SK-N-SH (cell line): ENCODE data around the gene FAM168A. TPM values are rescaled to one million over a fixed set of nuclear protein-coding genes. Genes with fewer than 3 reads are reported as not detected.

Source experiments
- CTCF ChIA-PET: fragments of 300-600, 350-600 bp; formaldehyde crosslinking; extraction: SDS; loops from one replicate; lab custom pipeline; 2021; lab: Yijun Ruan, JAX
- POLR2A ChIA-PET: fragments of 350-600 bp; sonication (Branson Sonifier 250); formaldehyde crosslinking; extraction: SDS; loops from one replicate; lab custom pipeline; 2020; ENCODE audit warnings: antibody characterized with exemption, inconsistent platforms; lab: Yijun Ruan, JAX
- DNase-seq: peaks from one replicate; pipeline ENCODE4 v3.0.0; 2012
- H2AFZ ChIP-seq: fragments of 200-600 bp; sonication (generic); 2 replicates; pipeline ENCODE4 v1.8.1; 2016; ENCODE audit warnings: antibody characterized with exemption, mild to moderate bottlenecking, low read depth
- H3F3A ChIP-seq: fragments of 200-600 bp; sonication (generic); replicated peaks from 2 replicates; pipeline ENCODE3; 2016; ENCODE audit warnings: antibody characterized with exemption, mild to moderate bottlenecking; ENCODE audit not compliant: insufficient read depth
- H3K27ac ChIP-seq, 2 experiments: fragments of 200-500 bp in 1 of 2; fragments of 200-600 bp in 1 of 2; sonication (Bioruptor generic) in 1 of 2; sonication (generic), shearing (Covaris generic) in 1 of 2; 2 replicates each; pipeline versions ENCODE4 v1.5.1 to v1.6.1; 2014 to 2016; ENCODE audit warnings: low read depth in 2 of 2, inconsistent platforms in 1 of 2, low read length in 1 of 2, mild to moderate bottlenecking in 1 of 2, mixed read lengths in 1 of 2
- H3K27me3 ChIP-seq: fragments of 200-600 bp; sonication (generic), shearing (Covaris generic); 2 replicates; pipeline ENCODE4 v1.6.1; 2016; ENCODE audit warnings: mixed run types; ENCODE audit not compliant: insufficient read depth
- H3K36me3 ChIP-seq, 2 experiments: fragments of 200-500 bp in 1 of 2; fragments of 200-600 bp in 1 of 2; sonication (Bioruptor generic) in 1 of 2; sonication (generic) in 1 of 2; replicated peaks in 1 of 2; 2 replicates each; pipeline versions ENCODE3 to v1.5.1; 2014 to 2016; ENCODE audit warnings: low read length in 1 of 2, mild to moderate bottlenecking in 1 of 2; ENCODE audit not compliant: insufficient read depth in 2 of 2, control insufficient read depth in 1 of 2
- H3K4me1 ChIP-seq, 2 experiments: fragments of 200-500 bp in 1 of 2; fragments of 200-600 bp in 1 of 2; sonication (Bioruptor generic) in 1 of 2; sonication (generic), shearing (Covaris generic) in 1 of 2; 2 replicates each; pipeline versions ENCODE4 v1.5.1 to v1.6.1; 2014 to 2016; ENCODE audit warnings: low read depth in 1 of 2, low read length in 1 of 2, mixed run types in 1 of 2; ENCODE audit not compliant: insufficient read depth in 2 of 2, control insufficient read depth in 1 of 2
- H3K4me2 ChIP-seq: fragments of 200-600 bp; sonication (generic), shearing (Covaris generic); 2 replicates; pipeline ENCODE4 v1.6.1; 2017; ENCODE audit warnings: mixed run types
- H3K4me3 ChIP-seq, 2 experiments: fragments of 200-500 bp in 1 of 2; fragments of 200-600 bp in 1 of 2; sonication (Bioruptor generic) in 1 of 2; sonication (generic), shearing (Covaris generic) in 1 of 2; 2 replicates each; pipeline versions ENCODE4 v1.5.1 to v1.8.1; 2014 to 2016; ENCODE audit warnings: low read depth in 2 of 2, inconsistent platforms in 1 of 2, low read length in 1 of 2, mild to moderate bottlenecking in 1 of 2, mixed read lengths in 1 of 2, moderate library complexity in 1 of 2
- H3K79me2 ChIP-seq: fragments of 200-600 bp; sonication (generic); 2 replicates; pipeline ENCODE4 v1.8.1; 2017; ENCODE audit warnings: mild to moderate bottlenecking; ENCODE audit not compliant: insufficient read depth
- H3K9ac ChIP-seq: fragments of 200-600 bp; sonication (generic); 2 replicates; pipeline ENCODE4 v1.6.1; 2017; ENCODE audit warnings: mixed run types
- H3K9me2 ChIP-seq: fragments of 200-600 bp; sonication (generic); 2 replicates; pipeline ENCODE4 v1.6.1; 2017; ENCODE audit warnings: mixed run types
- H3K9me3 ChIP-seq: fragments of 200-600 bp; sonication (generic); 2 replicates; pipeline ENCODE4 v1.6.1; 2017; ENCODE audit warnings: mixed run types, mild to moderate bottlenecking, moderate library complexity
- H4K20me1 ChIP-seq: fragments of 200-600 bp; sonication (generic); 2 replicates; pipeline ENCODE4 v1.6.1; 2017; ENCODE audit warnings: mild to moderate bottlenecking, mixed run types; ENCODE audit not compliant: insufficient read depth
- CTCF ChIP-seq: fragments of 200-600 bp; sonication (generic); IDR thresholded peaks from 2 replicates; pipeline ENCODE4 v1.6.1; 2017; ENCODE audit warnings: antibody characterized with exemption, mild to moderate bottlenecking, moderate library complexity
- EP300 ChIP-seq, 2 experiments: IDR thresholded peaks; 2 replicates each; pipeline versions ENCODE4 v1.4.0 to v1.6.1; 2012; ENCODE audit warnings: borderline replicate concordance in 1 of 2, low read depth in 1 of 2, low read length in 1 of 2
- FOXM1 ChIP-seq: IDR thresholded peaks from 2 replicates; pipeline ENCODE4 v1.4.0; 2012; ENCODE audit warnings: low read depth, mild to moderate bottlenecking
- GABPA ChIP-seq: IDR thresholded peaks from 2 replicates; pipeline ENCODE4 v1.4.0; 2012; ENCODE audit warnings: low read depth, mild to moderate bottlenecking
- MXI1 ChIP-seq: IDR thresholded peaks from 2 replicates; pipeline ENCODE4 v1.6.1; 2012; ENCODE audit warnings: mild to moderate bottlenecking, low read depth, low read length, improper control_type of control experiment
- NFIC ChIP-seq: IDR thresholded peaks from 2 replicates; pipeline ENCODE4 v1.4.0; 2012; ENCODE audit warnings: borderline replicate concordance
- RCOR1 ChIP-seq: fragments of 150-350 bp; IDR thresholded peaks from 2 replicates; pipeline ENCODE4 v1.6.1; 2017; ENCODE audit warnings: antibody characterized with exemption, low read length
- REST ChIP-seq: IDR thresholded peaks from 2 replicates; pipeline ENCODE4 v1.6.1; 2012; ENCODE audit warnings: mild to moderate bottlenecking, low read depth, low read length, moderate library complexity
- YY1 ChIP-seq: IDR thresholded peaks from 2 replicates; pipeline ENCODE4 v1.4.0; 2012; ENCODE audit warnings: low read depth, mild to moderate bottlenecking
- WGBS: methylation state at CpG from one replicate; pipeline ENCODE4 v1.1.6; 2017; ENCODE audit warnings: low lambda C conversion rate; 5-methylcytosine and 5-hydroxymethylcytosine counted together
- polyA plus RNA-seq, 3 experiments: library from polyadenylated mRNA; depleted of rRNA; stranded (reverse); fragments of >200 nt; gene quantifications; 2 replicates each; pipeline ENCODE4 v1.2.3, GENCODE V29; 2012
- TF ChIP-seq, protein P1 (sequence below): fragments of 150-350 bp; IDR thresholded peaks from 2 replicates; pipeline ENCODE4 v1.6.1; 2017; ENCODE audit warnings: antibody characterized with exemption, low read length, low read depth, borderline replicate concordance
- TF ChIP-seq, protein P2 (sequence below): IDR thresholded peaks from 2 replicates; pipeline ENCODE4 v1.4.0; 2012; ENCODE audit warnings: low read depth, borderline replicate concordance

Gene FAM168A
- polyA plus RNA-seq, 1 of the 3 experiments (the other 2 are of a cell fraction), result 17.8 TPM

- DNase-seq, result no peak
- peaks cover 0 to 3% of the 10 kb centered on the region in 2 experiments for H3K36me3 ChIP-seq
- no peaks in the 10 kb centered on the region for H3K9me2 ChIP-seq
- TF ChIP-seq FOXM1, result no peak
- TF ChIP-seq NFIC, result peak; percentile 28; the same call in 1 of the 2 replicates
- no peak overlapping the region for H3K4me3 ChIP-seq
- no peaks in the 10 kb centered on the region for H3K27me3 ChIP-seq
- no peak overlapping the region for H2AFZ ChIP-seq
- POLR2A ChIA-PET, result no interaction called here
- peak overlapping the region; percentile 2; the same call in 1 of the 2 replicates for H3K4me2 ChIP-seq
- H3K27ac ChIP-seq, result peak overlapping the region in 1 of 2 experiments; percentile 31; a peak in 2 of 4 replicates
- H3K9me3 ChIP-seq, result no peaks in the 10 kb centered on the region
- peaks cover 17% of the 10 kb centered on the region for H3F3A ChIP-seq
- no peak overlapping the region for H3K9ac ChIP-seq
- no peaks in the 10 kb centered on the region for H3K79me2 ChIP-seq
- H3K4me1 ChIP-seq, result peaks cover 9 to 27% of the 10 kb centered on the region in 2 experiments
- CTCF ChIA-PET, result interaction anchor here (1.0 to 2.0 kb wide), 3 partner anchors 17 to 221 kb away, joined by 3 to 9 read pairs (median 5); no protein-coding TSS in a partner anchor
- H4K20me1 ChIP-seq, result no peaks in the 10 kb centered on the region
- 43% methylated on average over 2 of the region's 2 CpGs for WGBS
These were observed 136.5 kb downstream of the FAM168A start for GRCh38 chr11:73461335-73461840.

DNA sequence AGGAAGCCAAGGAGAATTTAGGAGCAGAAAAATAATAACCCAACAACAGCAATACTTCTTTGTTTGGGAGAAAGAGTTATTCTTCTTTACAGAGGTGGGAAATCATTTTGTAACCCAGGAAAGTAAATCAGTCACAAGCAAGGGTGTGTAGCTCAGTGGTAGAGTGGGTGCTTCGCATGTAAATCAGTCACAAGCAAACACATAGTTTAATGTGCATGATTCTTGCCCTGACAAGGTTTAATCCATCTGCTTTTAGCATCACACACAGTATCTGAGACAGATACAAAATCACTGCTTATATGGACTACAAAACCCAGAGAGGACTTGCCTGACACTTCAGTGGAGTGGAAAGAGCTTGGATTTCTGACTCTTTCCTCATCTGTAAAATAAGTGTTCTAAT lies 139.7 kb downstream of the FAM168A start:
- CTCF ChIA-PET, result interaction anchor here (1.0 to 2.4 kb wide), 3 partner anchors 9 to 626 kb away, joined by 3 to 10 read pairs (median 4); no protein-coding TSS in a partner anchor
- POLR2A ChIA-PET, result no interaction called here
- no peak for DNase-seq
- H3K9me3 ChIP-seq, result no peaks in the 10 kb centered on the region
- peaks cover 6% of the 10 kb centered on the region for H3F3A ChIP-seq
- no peaks in the 10 kb centered on the region for H3K9me2 ChIP-seq
- H3K4me1 ChIP-seq, result peaks cover 0 to 10% of the 10 kb centered on the region in 2 experiments; a peak in 2 of 4 replicates
- no peak overlapping the region for H3K9ac ChIP-seq
- H3K4me2 ChIP-seq, result no peak overlapping the region
- peaks cover 0 to 4% of the 10 kb centered on the region in 2 experiments for H3K36me3 ChIP-seq
- H3K4me3 ChIP-seq, result no peak overlapping the region
- 94% methylated on average over 1 of the region's 1 CpG for WGBS
- TF ChIP-seq MXI1, result no peak
- TF ChIP-seq GABPA, result no peak
- TF ChIP-seq NFIC, result no peak
- TF ChIP-seq, protein P1, sequence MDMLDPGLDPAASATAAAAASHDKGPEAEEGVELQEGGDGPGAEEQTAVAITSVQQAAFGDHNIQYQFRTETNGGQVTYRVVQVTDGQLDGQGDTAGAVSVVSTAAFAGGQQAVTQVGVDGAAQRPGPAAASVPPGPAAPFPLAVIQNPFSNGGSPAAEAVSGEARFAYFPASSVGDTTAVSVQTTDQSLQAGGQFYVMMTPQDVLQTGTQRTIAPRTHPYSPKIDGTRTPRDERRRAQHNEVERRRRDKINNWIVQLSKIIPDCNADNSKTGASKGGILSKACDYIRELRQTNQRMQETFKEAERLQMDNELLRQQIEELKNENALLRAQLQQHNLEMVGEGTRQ, result no peak
- TF ChIP-seq YY1, result no peak
- no peak for TF ChIP-seq CTCF
- TF ChIP-seq REST, result no peak
- TF ChIP-seq EP300 (IDR thresholded peaks at IDR 0.05; ENCODE audit: borderline replicate concordance in 1 of 2, low read depth in 1 of 2, low read length in 1 of 2), result no peak
- TF ChIP-seq, protein P2, sequence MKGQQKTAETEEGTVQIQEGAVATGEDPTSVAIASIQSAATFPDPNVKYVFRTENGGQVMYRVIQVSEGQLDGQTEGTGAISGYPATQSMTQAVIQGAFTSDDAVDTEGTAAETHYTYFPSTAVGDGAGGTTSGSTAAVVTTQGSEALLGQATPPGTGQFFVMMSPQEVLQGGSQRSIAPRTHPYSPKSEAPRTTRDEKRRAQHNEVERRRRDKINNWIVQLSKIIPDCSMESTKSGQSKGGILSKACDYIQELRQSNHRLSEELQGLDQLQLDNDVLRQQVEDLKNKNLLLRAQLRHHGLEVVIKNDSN, result no peak
- TF ChIP-seq RCOR1, result no peak
- H3K79me2 ChIP-seq, result no peaks in the 10 kb centered on the region
- H3K27ac ChIP-seq, result no peak overlapping the region
- H3K27me3 ChIP-seq, result no peaks in the 10 kb centered on the region
- no peaks in the 10 kb centered on the region for H4K20me1 ChIP-seq
- H2AFZ ChIP-seq, result no peak overlapping the region
